Gastroesophageal sphincter (tissue), 4 donors: Measurements from ENCODE around the gene PATL2. TPM values are rescaled to one million over a fixed set of nuclear protein-coding genes. Genes with fewer than 3 reads are reported as not detected.

Source experiments
- ATAC-seq: fragments of 150-250 bp; one replicate; pipeline ENCODE4 v1.9.1; 2016; ENCODE audit warnings: mild to moderate bottlenecking, moderate library complexity
- H3K27ac ChIP-seq, 4 donors: fragments of 200-600 bp; sonication (generic) in 3 of 4; 1 replicate in 3 of 4; 2 replicates in 1 of 4; pipeline ENCODE4 v1.5.1; 2016 to 2019
- H3K27me3 ChIP-seq: fragments of 200-600 bp; sonication (generic); one replicate; pipeline ENCODE4 v1.5.1; 2019
- H3K36me3 ChIP-seq, 2 donors: fragments of 200-600 bp; sonication (generic); one replicate each; pipeline ENCODE4 v1.5.1; 2019; ENCODE audit warnings: control low read depth in 1 of 2
- H3K4me1 ChIP-seq, 3 donors: fragments of 200-600 bp; sonication (generic); 1 replicate in 2 of 3; 2 replicates in 1 of 3; pipeline ENCODE4 v1.5.1; 2016 to 2019; ENCODE audit warnings: control low read depth in 2 of 3
- H3K4me3 ChIP-seq, 2 donors: fragments of 200-600 bp; sonication (generic); one replicate each; pipeline ENCODE4 v1.5.1; 2019; ENCODE audit warnings: mild to moderate bottlenecking in 1 of 2, moderate library complexity in 1 of 2
- H3K9me3 ChIP-seq, 3 donors: fragments of 200-600 bp; sonication (generic); one replicate each; pipeline ENCODE4 v1.5.1; 2017 to 2019; ENCODE audit warnings: control low read depth in 2 of 3
- CTCF ChIP-seq, 4 experiments: fragments of 200-600 bp in 2 of 4; fragments of 450-650 bp in 2 of 4; sonication (generic) in 1 of 4; IDR thresholded peaks; one replicate each; pipeline ENCODE4 v1.5.1; 2017 to 2019; ENCODE audit warnings: antibody characterized with exemption in 4 of 4, mild to moderate bottlenecking in 2 of 4, moderate library complexity in 2 of 4
- EP300 ChIP-seq: sonication (generic); formaldehyde crosslinking; IDR thresholded peaks from one replicate; pipeline ENCODE4 v1.6.1; 2017; ENCODE audit warnings: antibody characterized with exemption, mild to moderate bottlenecking
- POLR2A ChIP-seq, 2 donors: fragments of 450-650 bp; IDR thresholded peaks; one replicate each; pipeline ENCODE4 v1.6.1; 2017; ENCODE audit warnings: antibody characterized with exemption in 2 of 2, mild to moderate bottlenecking in 2 of 2, moderate library complexity in 1 of 2
- POLR2AphosphoS5 ChIP-seq: sonication (generic); formaldehyde crosslinking; IDR thresholded peaks from one replicate; pipeline ENCODE4 v1.6.1; 2017; ENCODE audit warnings: antibody characterized with exemption
- WGBS, 2 donors: methylation state at CpG; one replicate each; pipeline ENCODE4 v1.1.5; 2018; ENCODE audit warnings: low coverage in 1 of 2; 5-methylcytosine and 5-hydroxymethylcytosine counted together
- total RNA-seq, 4 donors: library from RNA; depleted of rRNA; stranded (reverse); fragments of >200 nt; gene quantifications; one replicate each; pipeline ENCODE4 v1.1.0, GENCODE V29; 2016

Gene PATL2
- total RNA-seq, 4 donors from 2014 or later, result 0.81 to 1.2 (median 1.1) TPM; not detected in 1

- no peaks in the 10 kb centered on the region for H3K36me3 ChIP-seq
- TF ChIP-seq CTCF (IDR thresholded peaks at IDR 0.05) (no peak), EP300 (no peak), POLR2AphosphoS5 (no peak), POLR2A (IDR thresholded peaks at IDR 0.05) (no peak)
- no peak for ATAC-seq
- H3K9me3 ChIP-seq, result no peaks in the 10 kb centered on the region
- peaks cover 4% of the 10 kb centered on the region for H3K27me3 ChIP-seq
- H3K4me3 ChIP-seq, result no peak overlapping the region
- 83% methylated on average over 1 to 5 of the region's 6 CpGs for WGBS, 2 donors
- no peak overlapping the region for H3K27ac ChIP-seq
- no peaks in the 10 kb centered on the region for H3K4me1 ChIP-seq
Observed at GRCh38 chr15:44670087-44670950, 40.8 kb downstream of the PATL2 start.

GRCh38 chr15:44668921-44669320 lies 42.2 kb downstream of the PATL2 start:
- 83% methylated on average over 1 of the region's 2 CpGs; no CpG with 5 or more reads in 1 of the 2 donors for WGBS, 2 donors
- no peaks in the 10 kb centered on the region for H3K9me3 ChIP-seq
- H3K27me3 ChIP-seq, result peaks cover 2% of the 10 kb centered on the region
- H3K27ac ChIP-seq, result no peak overlapping the region
- TF ChIP-seq POLR2AphosphoS5 (no peak), CTCF (IDR thresholded peaks at IDR 0.05) (no peak), EP300 (no peak), POLR2A (IDR thresholded peaks at IDR 0.05) (no peak)
- H3K4me1 ChIP-seq, result peaks cover 0 to 5% (median under 1%) of the 10 kb centered on the region in 3 donors
- ATAC-seq, result no peak
- H3K36me3 ChIP-seq, result no peaks in the 10 kb centered on the region
- H3K4me3 ChIP-seq, result no peak overlapping the region

- 60% methylated on average over 1 to 3 of the region's 3 CpGs for WGBS, 2 donors
- no peak for ATAC-seq
- Histone ChIP-seq H3K4me1 (peaks cover 3 to 15% (median 5%) of the 10 kb centered on the region in 3 donors), H3K27me3 (no peaks in the 10 kb centered on the region), H3K27ac (no peak overlapping the region), H3K4me3 (no peak overlapping the region), H3K9me3 (no peaks in the 10 kb centered on the region), H3K36me3 (no peaks in the 10 kb centered on the region)
- TF ChIP-seq EP300, result no peak
- no peak for TF ChIP-seq POLR2A (IDR thresholded peaks at IDR 0.05)
- TF ChIP-seq CTCF (IDR thresholded peaks at IDR 0.05), result no peak
- no peak for TF ChIP-seq POLR2AphosphoS5
Observed at GRCh38 chr15:44667039-44667360, 44.1 kb downstream of the PATL2 start.

- H3K27ac ChIP-seq, result no peak overlapping the region
- 49 to 54% methylated on average over 4 to 5 of the region's 5 CpGs for WGBS, 2 donors
- TF ChIP-seq EP300 (no peak), CTCF (IDR thresholded peaks at IDR 0.05) (no peak), POLR2AphosphoS5 (no peak), POLR2A (IDR thresholded peaks at IDR 0.05) (no peak)
- no peaks in the 10 kb centered on the region for H3K36me3 ChIP-seq
- ATAC-seq, result no peak
- H3K4me1 ChIP-seq, result peaks cover 5 to 21% (median 8%) of the 10 kb centered on the region in 3 donors
- H3K4me3 ChIP-seq, result no peak overlapping the region
- no peaks in the 10 kb centered on the region for H3K9me3 ChIP-seq
- no peaks in the 10 kb centered on the region for H3K27me3 ChIP-seq
Observed at GRCh38 chr15:44666210-44667038, 44.7 kb downstream of the PATL2 start.
